Neural cell (in vitro differentiated cells): ENCODE data around the gene OGFR. TPM values are rescaled to one million over a fixed set of nuclear protein-coding genes. Genes with fewer than 3 reads are reported as not detected.

Source experiments
- H2AFZ ChIP-seq: fragments of 200-600, 300-800 bp; sonication (generic), shearing (Covaris generic); 2 replicates; pipeline ENCODE4 v1.6.0; 2014; ENCODE audit warnings: low read depth, mild to moderate bottlenecking, antibody characterized with exemption, low read length, moderate library complexity
- H3F3A ChIP-seq: fragments of 200-600 bp; shearing (Covaris generic); 2 replicates; pipeline ENCODE4 v1.6.1; 2016; ENCODE audit warnings: mild to moderate bottlenecking, moderate library complexity, mixed read lengths, antibody characterized with exemption, low read length; ENCODE audit not compliant: insufficient read depth, poor library complexity, severe bottlenecking
- H3K27ac ChIP-seq: fragments of 200-600, 300-800 bp; sonication (generic), shearing (Covaris generic); 2 replicates; pipeline ENCODE4 v1.5.1; 2014; ENCODE audit warnings: mild to moderate bottlenecking, low read length, moderate library complexity
- H3K27me3 ChIP-seq: fragments of 300-800, 200-600 bp; sonication (generic), shearing (Covaris generic); 2 replicates; pipeline ENCODE4 v1.6.0; 2014; ENCODE audit warnings: mild to moderate bottlenecking, low read depth, low read length, moderate library complexity; ENCODE audit not compliant: insufficient read depth
- H3K36me3 ChIP-seq: fragments of 300-800, 200-600 bp; sonication (generic), shearing (Covaris generic); 2 replicates; pipeline ENCODE4 v1.5.1; 2014; ENCODE audit warnings: mild to moderate bottlenecking, antibody characterized with exemption, low read length, moderate library complexity; ENCODE audit not compliant: insufficient read depth
- H3K4me2 ChIP-seq: fragments of 300-800, 200-600 bp; sonication (generic), shearing (Covaris generic); 2 replicates; pipeline ENCODE4 v1.6.0; 2014; ENCODE audit warnings: mild to moderate bottlenecking, low read length
- H3K4me3 ChIP-seq: fragments of 300-800, 200-600 bp; sonication (generic), shearing (Covaris generic); 2 replicates; pipeline ENCODE4 v1.5.1; 2014; ENCODE audit warnings: mild to moderate bottlenecking, low read length, moderate library complexity
- H3K79me2 ChIP-seq: fragments of 200-600 bp; shearing (Covaris generic); replicated peaks from 2 replicates; pipeline ENCODE4 v1.6.0; 2014; ENCODE audit warnings: mild to moderate bottlenecking, low read length, moderate library complexity; ENCODE audit not compliant: insufficient read depth
- H3K9ac ChIP-seq: fragments of 300-800, 200-600 bp; sonication (generic), shearing (Covaris generic); 2 replicates; pipeline ENCODE4 v1.6.1; 2016; ENCODE audit warnings: mild to moderate bottlenecking, low read length, mixed read lengths
- H3K9me2 ChIP-seq: fragments of 200-600 bp; shearing (Covaris generic); 2 replicates; pipeline ENCODE4 v1.6.1; 2016; ENCODE audit warnings: mild to moderate bottlenecking, low read length, mixed read lengths; ENCODE audit not compliant: insufficient read depth
- H3K9me3 ChIP-seq: fragments of 200-600, 300-800 bp; sonication (generic), shearing (Covaris generic); 2 replicates; pipeline ENCODE4 v1.6.1; 2016; ENCODE audit warnings: mild to moderate bottlenecking, mixed run types, low read length, moderate library complexity, mixed read lengths
- H4K20me1 ChIP-seq: fragments of 200-600 bp; shearing (Covaris generic); 2 replicates; pipeline ENCODE4 v1.6.1; 2016; ENCODE audit warnings: mild to moderate bottlenecking, mixed run types; ENCODE audit not compliant: insufficient read depth
- EP300 ChIP-seq: fragments of 450-650 bp; conservative IDR thresholded peaks from 2 replicates; pipeline ENCODE4 v1.6.1; 2014; ENCODE audit warnings: antibody characterized with exemption, mild to moderate bottlenecking, moderate library complexity; ENCODE audit not compliant: poor library complexity, severe bottlenecking
- EZH2 ChIP-seq: fragments of 200-600, 300-800 bp; shearing (Covaris generic), sonication (generic); IDR thresholded peaks from 2 replicates; pipeline ENCODE4 v1.6.1; 2014; ENCODE audit warnings: antibody characterized with exemption, low read length, borderline replicate concordance, mild to moderate bottlenecking; ENCODE audit not compliant: insufficient read depth, poor library complexity, severe bottlenecking
- MXI1 ChIP-seq: fragments of 450-650 bp; conservative IDR thresholded peaks from 2 replicates; pipeline ENCODE4 v1.6.1; 2014; ENCODE audit warnings: antibody characterized with exemption, mild to moderate bottlenecking; ENCODE audit not compliant: poor library complexity, severe bottlenecking
- POLR2AphosphoS5 ChIP-seq: IDR thresholded peaks from 2 replicates; pipeline ENCODE4 v1.6.1; 2012
- RAD21 ChIP-seq: fragments of 450-650 bp; conservative IDR thresholded peaks from 2 replicates; pipeline ENCODE4 v1.6.1; 2014; ENCODE audit warnings: antibody characterized with exemption, mild to moderate bottlenecking, moderate library complexity
- SMC3 ChIP-seq: fragments of 450-650 bp; conservative IDR thresholded peaks from 2 replicates; pipeline ENCODE4 v1.6.1; 2014; ENCODE audit warnings: antibody characterized with exemption, mild to moderate bottlenecking, moderate library complexity; ENCODE audit not compliant: poor library complexity
- TAF1 ChIP-seq: IDR thresholded peaks from 2 replicates; pipeline ENCODE4 v1.6.1; 2012; ENCODE audit warnings: low read depth
- polyA plus RNA-seq: library from polyadenylated mRNA; depleted of rRNA; stranded (reverse); fragments of >200 nt; gene quantifications from 2 replicates; pipeline ENCODE4 v1.2.3, GENCODE V29; 2014
- TF ChIP-seq, protein P1 (sequence below): IDR thresholded peaks from 2 replicates; pipeline ENCODE4 v1.6.1; 2012; ENCODE audit warnings: borderline replicate concordance
- TF ChIP-seq, protein P2 (sequence below): fragments of 450-650 bp; IDR thresholded peaks from 2 replicates; pipeline ENCODE4 v1.5.1; 2014; ENCODE audit warnings: antibody characterized with exemption, mild to moderate bottlenecking, moderate library complexity; ENCODE audit not compliant: poor library complexity, severe bottlenecking

OGFR gene
- polyA plus RNA-seq, 1 donor from 2014 or later, result 15.6 TPM

DNA sequence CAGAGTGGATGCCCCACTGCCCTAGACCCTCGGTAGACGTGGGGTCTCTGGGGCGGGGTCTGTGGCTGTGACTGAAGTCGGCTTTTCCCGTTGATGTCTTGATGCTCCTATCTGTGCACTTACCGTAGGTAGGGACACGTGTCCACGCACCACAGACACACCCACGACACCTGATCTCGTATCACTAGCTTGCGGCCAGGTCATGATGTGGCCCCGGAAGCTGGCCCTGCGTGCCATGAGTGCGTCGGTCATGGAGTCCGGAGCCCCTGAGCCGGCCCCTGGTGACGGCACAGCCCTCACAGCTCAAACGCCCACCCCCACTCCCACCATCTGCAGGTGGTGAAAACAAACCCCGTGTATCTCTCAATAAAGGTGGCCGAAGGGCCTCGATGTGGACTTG lies 42.3 kb upstream of the OGFR start:
- no peaks in the 10 kb centered on the region for H3K9me2 ChIP-seq
- H3K4me3 ChIP-seq, result no peak overlapping the region
- H3K4me2 ChIP-seq, result no peak overlapping the region
- no peaks in the 10 kb centered on the region for H3K27me3 ChIP-seq
- TF ChIP-seq, protein P1, sequence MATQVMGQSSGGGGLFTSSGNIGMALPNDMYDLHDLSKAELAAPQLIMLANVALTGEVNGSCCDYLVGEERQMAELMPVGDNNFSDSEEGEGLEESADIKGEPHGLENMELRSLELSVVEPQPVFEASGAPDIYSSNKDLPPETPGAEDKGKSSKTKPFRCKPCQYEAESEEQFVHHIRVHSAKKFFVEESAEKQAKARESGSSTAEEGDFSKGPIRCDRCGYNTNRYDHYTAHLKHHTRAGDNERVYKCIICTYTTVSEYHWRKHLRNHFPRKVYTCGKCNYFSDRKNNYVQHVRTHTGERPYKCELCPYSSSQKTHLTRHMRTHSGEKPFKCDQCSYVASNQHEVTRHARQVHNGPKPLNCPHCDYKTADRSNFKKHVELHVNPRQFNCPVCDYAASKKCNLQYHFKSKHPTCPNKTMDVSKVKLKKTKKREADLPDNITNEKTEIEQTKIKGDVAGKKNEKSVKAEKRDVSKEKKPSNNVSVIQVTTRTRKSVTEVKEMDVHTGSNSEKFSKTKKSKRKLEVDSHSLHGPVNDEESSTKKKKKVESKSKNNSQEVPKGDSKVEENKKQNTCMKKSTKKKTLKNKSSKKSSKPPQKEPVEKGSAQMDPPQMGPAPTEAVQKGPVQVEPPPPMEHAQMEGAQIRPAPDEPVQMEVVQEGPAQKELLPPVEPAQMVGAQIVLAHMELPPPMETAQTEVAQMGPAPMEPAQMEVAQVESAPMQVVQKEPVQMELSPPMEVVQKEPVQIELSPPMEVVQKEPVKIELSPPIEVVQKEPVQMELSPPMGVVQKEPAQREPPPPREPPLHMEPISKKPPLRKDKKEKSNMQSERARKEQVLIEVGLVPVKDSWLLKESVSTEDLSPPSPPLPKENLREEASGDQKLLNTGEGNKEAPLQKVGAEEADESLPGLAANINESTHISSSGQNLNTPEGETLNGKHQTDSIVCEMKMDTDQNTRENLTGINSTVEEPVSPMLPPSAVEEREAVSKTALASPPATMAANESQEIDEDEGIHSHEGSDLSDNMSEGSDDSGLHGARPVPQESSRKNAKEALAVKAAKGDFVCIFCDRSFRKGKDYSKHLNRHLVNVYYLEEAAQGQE, result no peak
- TF ChIP-seq, protein P2, sequence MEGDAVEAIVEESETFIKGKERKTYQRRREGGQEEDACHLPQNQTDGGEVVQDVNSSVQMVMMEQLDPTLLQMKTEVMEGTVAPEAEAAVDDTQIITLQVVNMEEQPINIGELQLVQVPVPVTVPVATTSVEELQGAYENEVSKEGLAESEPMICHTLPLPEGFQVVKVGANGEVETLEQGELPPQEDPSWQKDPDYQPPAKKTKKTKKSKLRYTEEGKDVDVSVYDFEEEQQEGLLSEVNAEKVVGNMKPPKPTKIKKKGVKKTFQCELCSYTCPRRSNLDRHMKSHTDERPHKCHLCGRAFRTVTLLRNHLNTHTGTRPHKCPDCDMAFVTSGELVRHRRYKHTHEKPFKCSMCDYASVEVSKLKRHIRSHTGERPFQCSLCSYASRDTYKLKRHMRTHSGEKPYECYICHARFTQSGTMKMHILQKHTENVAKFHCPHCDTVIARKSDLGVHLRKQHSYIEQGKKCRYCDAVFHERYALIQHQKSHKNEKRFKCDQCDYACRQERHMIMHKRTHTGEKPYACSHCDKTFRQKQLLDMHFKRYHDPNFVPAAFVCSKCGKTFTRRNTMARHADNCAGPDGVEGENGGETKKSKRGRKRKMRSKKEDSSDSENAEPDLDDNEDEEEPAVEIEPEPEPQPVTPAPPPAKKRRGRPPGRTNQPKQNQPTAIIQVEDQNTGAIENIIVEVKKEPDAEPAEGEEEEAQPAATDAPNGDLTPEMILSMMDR, result no peak
- no peak overlapping the region for H3K27ac ChIP-seq
- H3K9ac ChIP-seq, result no peak overlapping the region
- no peaks in the 10 kb centered on the region for H4K20me1 ChIP-seq
- H2AFZ ChIP-seq, result no peak overlapping the region
- no peaks in the 10 kb centered on the region for H3K79me2 ChIP-seq
- H3K36me3 ChIP-seq, result no peaks in the 10 kb centered on the region
- H3K9me3 ChIP-seq, result no peaks in the 10 kb centered on the region
- no peaks in the 10 kb centered on the region for H3F3A ChIP-seq

DNA sequence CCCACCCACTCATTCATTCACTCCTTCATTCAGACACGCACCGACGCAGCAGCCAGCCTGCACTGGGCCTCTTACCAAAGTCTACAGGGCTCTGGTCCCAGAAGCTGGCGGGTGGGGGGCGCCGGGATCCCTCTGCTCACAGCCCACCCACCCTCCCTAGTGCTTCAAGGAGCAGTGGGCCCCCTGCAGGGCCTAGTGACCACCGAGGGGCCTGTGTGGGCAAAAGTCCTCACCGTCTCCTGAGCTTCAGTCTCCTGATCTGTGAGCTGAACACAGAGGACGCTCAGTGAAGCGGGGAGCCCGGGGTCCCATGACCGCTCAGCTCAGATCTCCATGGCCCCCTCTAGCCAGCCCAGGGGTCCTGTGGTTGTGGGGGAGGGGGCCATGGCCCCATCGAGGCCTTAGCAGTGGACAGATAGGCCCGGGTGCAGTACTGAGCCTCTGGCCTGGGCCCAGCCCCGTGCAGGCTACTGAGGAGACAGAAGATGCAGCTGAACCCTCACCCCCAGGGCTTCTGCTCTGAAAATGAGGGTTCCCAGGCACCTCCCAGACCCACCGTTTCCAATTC lies 41.8 kb upstream of the OGFR start:
- Histone ChIP-seq H2AFZ (no peak overlapping the region), H3K9me2 (no peaks in the 10 kb centered on the region), H4K20me1 (no peaks in the 10 kb centered on the region), H3F3A (no peaks in the 10 kb centered on the region), H3K4me3 (no peak overlapping the region), H3K27me3 (no peaks in the 10 kb centered on the region), H3K27ac (no peak overlapping the region), H3K36me3 (no peaks in the 10 kb centered on the region), H3K9ac (no peak overlapping the region), H3K9me3 (no peaks in the 10 kb centered on the region), H3K4me2 (no peak overlapping the region), H3K79me2 (no peaks in the 10 kb centered on the region)
- no peak for TF ChIP-seq EP300
- no peak for TF ChIP-seq RAD21
- TF ChIP-seq EZH2, result no peak
- no peak for TF ChIP-seq MXI1
- TF ChIP-seq SMC3, result no peak

DNA sequence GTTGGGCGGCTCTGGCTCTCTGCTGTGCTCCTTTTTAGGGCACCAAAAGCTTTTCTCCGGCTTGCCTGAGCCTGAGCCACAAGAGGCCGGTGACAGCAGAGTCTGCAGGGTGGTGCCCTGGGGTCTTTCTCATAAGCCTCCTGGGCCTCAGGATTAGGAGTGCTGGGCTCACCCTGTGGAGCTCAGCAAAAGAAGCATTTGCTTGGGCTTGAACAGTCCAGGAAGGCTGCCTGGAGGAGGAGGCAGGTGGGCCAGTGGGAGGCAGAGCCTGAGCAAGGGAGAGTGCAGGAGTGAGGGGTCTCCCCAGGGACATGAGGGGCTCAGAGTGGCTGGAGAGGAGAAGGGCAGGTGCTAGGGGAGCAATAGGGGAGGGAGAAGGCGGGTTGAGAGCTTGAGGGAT lies 41.2 kb upstream of the OGFR start:
- H3K9ac ChIP-seq, result no peak overlapping the region
- no peaks in the 10 kb centered on the region for H3K27me3 ChIP-seq
- no peaks in the 10 kb centered on the region for H4K20me1 ChIP-seq
- no peaks in the 10 kb centered on the region for H3F3A ChIP-seq
- H3K4me2 ChIP-seq, result no peak overlapping the region
- TF ChIP-seq RAD21 (no peak), EP300 (no peak), POLR2AphosphoS5 (no peak), TAF1 (no peak), EZH2 (no peak), MXI1 (no peak), SMC3 (no peak)
- TF ChIP-seq, protein P1, result no peak
- TF ChIP-seq, protein P2, result no peak
- no peak overlapping the region for H3K4me3 ChIP-seq
- no peaks in the 10 kb centered on the region for H3K79me2 ChIP-seq
- no peak overlapping the region for H2AFZ ChIP-seq
- H3K9me2 ChIP-seq, result no peaks in the 10 kb centered on the region
- H3K36me3 ChIP-seq, result no peaks in the 10 kb centered on the region
- H3K27ac ChIP-seq, result no peak overlapping the region
- no peaks in the 10 kb centered on the region for H3K9me3 ChIP-seq
